ENCODE measurements around the gene NRG2. TPM values are rescaled to one million over a fixed set of nuclear protein-coding genes. Genes with fewer than 3 reads are reported as not detected.

NRG2 gene
- total RNA-seq, 1 donor from 2014 or later = 1.7 TPM

GRCh38 chr5:139960723-139961383, 82.2 kb downstream of the NRG2 start:
- ATAC-seq (no peak), DNase-seq (ENCODE audit: low spot score) (no peak)
- intact Hi-C loops (cut with DNase I) = no loop called here

GRCh38 chr5:139958432-139959148, 84.5 kb downstream of the NRG2 start:
- ATAC-seq (no peak), DNase-seq (ENCODE audit: low spot score) (no peak)
- intact Hi-C loops (cut with DNase I) = no loop called here

- intact Hi-C loops (cut with DNase I) = no loop called here
- ATAC-seq (no peak), DNase-seq (ENCODE audit: low spot score) (no peak)
These were observed 86.8 kb downstream of the NRG2 start for GRCh38 chr5:139956342-139956741.

- DNase-seq (ENCODE audit: low spot score) = no peak
- no peak for ATAC-seq
These were observed 87.4 kb downstream of the NRG2 start for GRCh38 chr5:139955616-139956273.

GRCh38 chr5:139955053-139955605, 88.0 kb downstream of the NRG2 start:
- DNase-seq (ENCODE audit: low spot score) (no peak), ATAC-seq (no peak)
- intact Hi-C loops (cut with DNase I) = no loop called here

More at GRCh38 chr5:139955616-139956273, 87.4 kb downstream of the NRG2 start:
- intact Hi-C loops (cut with DNase I) = no loop called here

- ATAC-seq (peak; percentile 43), DNase-seq (ENCODE audit: low spot score) (no peak)
- intact Hi-C loops (cut with DNase I) = no loop called here
These were observed 88.6 kb downstream of the NRG2 start for GRCh38 chr5:139954462-139954861.

- intact Hi-C loops (cut with DNase I) = no loop called here
- DNase-seq (ENCODE audit: low spot score) (no peak), ATAC-seq (peak; percentile 70)
These were observed 89.1 kb downstream of the NRG2 start for GRCh38 chr5:139954022-139954421.

GRCh38 chr5:139952574-139952973, 90.5 kb downstream of the NRG2 start:
- ATAC-seq = peak; percentile 68
- DNase-seq (ENCODE audit: low spot score) = no peak
- intact Hi-C loops (cut with DNase I) = no loop called here

GRCh38 chr5:139951983-139952382, 91.1 kb downstream of the NRG2 start:
- intact Hi-C loops (cut with DNase I) = no loop called here
- DNase-seq (ENCODE audit: low spot score) (no peak), ATAC-seq (no peak)

- intact Hi-C loops (cut with DNase I) = no loop called here
- ATAC-seq (no peak), DNase-seq (ENCODE audit: low spot score) (peak; percentile 14)
These were observed 91.7 kb downstream of the NRG2 start for GRCh38 chr5:139951296-139951924.

GRCh38 chr5:139950436-139950835, 92.7 kb downstream of the NRG2 start:
- intact Hi-C loops (cut with DNase I) = no loop called here
- peak; percentile 10 for DNase-seq (ENCODE audit: low spot score)
- ATAC-seq = no peak

- intact Hi-C loops (cut with DNase I) = no loop called here
- peak; percentile 19 for DNase-seq (ENCODE audit: low spot score)
- ATAC-seq = no peak
These were observed 93.4 kb downstream of the NRG2 start for GRCh38 chr5:139949710-139950109.

- no peak for ATAC-seq
- no peak for DNase-seq (ENCODE audit: low spot score)
- intact Hi-C loops (cut with DNase I) = no loop called here
These were observed 95.4 kb downstream of the NRG2 start for GRCh38 chr5:139947727-139948126.

- intact Hi-C loops (cut with DNase I) = no loop called here
These were observed 96.7 kb downstream of the NRG2 start for GRCh38 chr5:139946440-139946839.

GRCh38 chr5:139946006-139946405, 97.1 kb downstream of the NRG2 start:
- no peak for ATAC-seq
- no peak for DNase-seq (ENCODE audit: low spot score)
- intact Hi-C loops (cut with DNase I) = no loop called here

More at GRCh38 chr5:139946440-139946839, 96.7 kb downstream of the NRG2 start:
- no peak for DNase-seq (ENCODE audit: low spot score)
- no peak for ATAC-seq

GRCh38 chr5:139942243-139942642, 100.9 kb downstream of the NRG2 start:
- DNase-seq (ENCODE audit: low spot score) (no peak), ATAC-seq (no peak)
- intact Hi-C loops (cut with DNase I) = no loop called here

GRCh38 chr5:139930406-139930805, 112.7 kb downstream of the NRG2 start:
- intact Hi-C loops (cut with DNase I) = no loop called here
- ATAC-seq (no peak), DNase-seq (ENCODE audit: low spot score) (no peak)

GRCh38 chr5:139926797-139927503, 116.1 kb downstream of the NRG2 start:
- intact Hi-C loops (cut with DNase I) = no loop called here
- ATAC-seq = no peak
- no peak for DNase-seq (ENCODE audit: low spot score)
